H1 (cell line): ENCODE measurements around the gene LY6G5B. TPM values are rescaled to one million over a fixed set of nuclear protein-coding genes. Genes with fewer than 3 reads are reported as not detected.

Source experiments
- CTCF ChIA-PET: fragments of 300-600 bp; sonication (Branson Sonifier 250); formaldehyde crosslinking; loops from one replicate; lab custom pipeline; 2021; ENCODE audit not compliant: partially characterized antibody; lab: Charles Lee
- POLR2A ChIA-PET: fragments of 300-600 bp; sonication (Branson Sonifier 250); formaldehyde crosslinking; loops from one replicate; lab custom pipeline; 2021; ENCODE audit warnings: inconsistent platforms; ENCODE audit not compliant: partially characterized antibody; lab: Charles Lee
- DNase-seq, 2 experiments: peaks; one replicate each; pipeline versions ENCODE4 v3.0.0 to v3.0.0-alpha.2; 2010 to 2022; ENCODE audit warnings: low spot score in 2 of 2, low read depth in 1 of 2, mixed read lengths in 1 of 2
- FAIRE-seq: peaks from 2 replicates; lab custom pipeline; 2011; peaks lifted over from hg19 to GRCh38; lab: Jason Lieb, UNC
- H2AFZ ChIP-seq: 2 replicates; pipeline ENCODE4 v1.8.1; 2012; ENCODE audit warnings: low read length, inconsistent platforms
- H2AK5ac ChIP-seq: 2 replicates; pipeline ENCODE4 v1.6.1; 2013; ENCODE audit warnings: low read depth, low read length
- H2BK120ac ChIP-seq: replicated peaks from 2 replicates; pipeline ENCODE3; 2013; ENCODE audit warnings: low read depth, low read length, inconsistent platforms
- H2BK12ac ChIP-seq: 2 replicates; pipeline ENCODE4 v1.6.1; 2013; ENCODE audit warnings: low read depth, low read length
- H2BK15ac ChIP-seq: 2 replicates; pipeline ENCODE4 v1.6.1; 2013; ENCODE audit warnings: low read length
- H2BK20ac ChIP-seq: 2 replicates; pipeline ENCODE4 v1.6.1; 2013; ENCODE audit warnings: low read length
- H2BK5ac ChIP-seq: 2 replicates; pipeline ENCODE4 v1.6.1; 2013; ENCODE audit warnings: low read depth, low read length
- H3K14ac ChIP-seq: 2 replicates; pipeline ENCODE4 v1.6.1; 2013; ENCODE audit warnings: inconsistent platforms; ENCODE audit not compliant: insufficient read length
- H3K18ac ChIP-seq: 2 replicates; pipeline ENCODE4 v1.6.1; 2013; ENCODE audit warnings: low read length; ENCODE audit errors: extremely low read depth
- H3K23ac ChIP-seq: 2 replicates; pipeline ENCODE4 v1.6.1; 2013; ENCODE audit warnings: inconsistent platforms; ENCODE audit not compliant: insufficient read length
- H3K23me2 ChIP-seq: 2 replicates; pipeline ENCODE4 v1.6.1; 2013; ENCODE audit warnings: low read depth, low read length
- H3K27ac ChIP-seq: 2 replicates; pipeline ENCODE4 v1.6.1; 2011; ENCODE audit warnings: low read depth, low read length, inconsistent platforms
- H3K27me3 ChIP-seq, 4 experiments: replicated peaks in 1 of 4; 1 replicate in 1 of 4; 2 replicates in 3 of 4; pipeline versions ENCODE4 v1.6.1 to v1.8.1; 2011 to 2013; ENCODE audit warnings: low read length in 3 of 4, mild to moderate bottlenecking in 3 of 4, inconsistent platforms in 2 of 4, mixed read lengths in 2 of 4, moderate library complexity in 1 of 4; ENCODE audit not compliant: control insufficient read depth in 3 of 4, insufficient read depth in 3 of 4; ENCODE audit errors: extremely low read depth in 1 of 4
- H3K36me3 ChIP-seq, 4 experiments: 2 replicates each; pipeline versions ENCODE4 v1.6.1 to v1.8.1; 2011 to 2013; ENCODE audit warnings: mild to moderate bottlenecking in 4 of 4, low read length in 3 of 4, moderate library complexity in 2 of 4, control low read depth in 1 of 4, inconsistent platforms in 1 of 4; ENCODE audit not compliant: insufficient read depth in 4 of 4, control insufficient read depth in 2 of 4
- H3K4ac ChIP-seq: replicated peaks from 2 replicates; pipeline ENCODE3; 2013; ENCODE audit warnings: low read length, low read depth, mixed read lengths, inconsistent platforms; ENCODE audit not compliant: insufficient read length
- H3K4me1 ChIP-seq, 4 experiments: replicated peaks in 1 of 4; 1 replicate in 1 of 4; 2 replicates in 3 of 4; pipeline versions ENCODE4 v1.6.1 to v1.8.1; 2011 to 2013; ENCODE audit warnings: low read length in 3 of 4, inconsistent platforms in 2 of 4, mixed read lengths in 1 of 4; ENCODE audit not compliant: insufficient read depth in 4 of 4, control insufficient read depth in 3 of 4
- H3K4me2 ChIP-seq, 2 experiments: 2 replicates each; pipeline versions ENCODE4 v1.6.1 to v1.8.1; 2011 to 2013; ENCODE audit warnings: low read depth in 2 of 2, low read length in 2 of 2, control low read depth in 1 of 2, inconsistent platforms in 1 of 2, mild to moderate bottlenecking in 1 of 2; ENCODE audit not compliant: insufficient read depth in 1 of 2
- H3K4me3 ChIP-seq, 4 experiments: fragments of 200-600, 300-600 bp in 1 of 4; sonication (generic), shearing (Covaris generic), sonication (Bioruptor Twin) in 1 of 4; 2 replicates each; pipeline versions ENCODE4 v1.5.1 to v1.8.1; 2011 to 2016; ENCODE audit warnings: low read length in 4 of 4, low read depth in 3 of 4, control low read depth in 2 of 4, inconsistent platforms in 2 of 4, mild to moderate bottlenecking in 2 of 4, mixed read lengths in 1 of 4, moderate library complexity in 1 of 4; ENCODE audit not compliant: insufficient read depth in 2 of 4; ENCODE audit errors: extremely low read depth in 1 of 4
- H3K56ac ChIP-seq: replicated peaks from 2 replicates; pipeline ENCODE3; 2013; ENCODE audit warnings: low read depth, mild to moderate bottlenecking, mixed read lengths, low read length, inconsistent platforms; ENCODE audit not compliant: insufficient read length
- H3K79me1 ChIP-seq: 2 replicates; pipeline ENCODE4 v1.6.1; 2013; ENCODE audit warnings: low read depth, low read length, control low read depth
- H3K79me2 ChIP-seq, 2 experiments: 2 replicates each; pipeline versions ENCODE4 v1.6.1 to v1.8.1; 2012 to 2013; ENCODE audit warnings: low read length in 2 of 2, mild to moderate bottlenecking in 2 of 2, inconsistent platforms in 1 of 2; ENCODE audit not compliant: insufficient read depth in 2 of 2, control insufficient read depth in 1 of 2
- H3K9ac ChIP-seq, 4 experiments: replicated peaks in 1 of 4; 1 replicate in 1 of 4; 2 replicates in 3 of 4; pipeline versions ENCODE4 v1.6.1 to v1.8.1; 2011 to 2013; ENCODE audit warnings: low read depth in 3 of 4, low read length in 3 of 4, control low read depth in 2 of 4, mild to moderate bottlenecking in 2 of 4, moderate library complexity in 2 of 4, inconsistent platforms in 1 of 4; ENCODE audit errors: extremely low read depth in 1 of 4
- H3K9me3 ChIP-seq, 2 experiments: 2 replicates each; pipeline versions ENCODE4 v1.6.1 to v1.8.1; 2012 to 2013; ENCODE audit warnings: mild to moderate bottlenecking in 2 of 2, moderate library complexity in 2 of 2, control low read depth in 1 of 2, inconsistent platforms in 1 of 2, low read depth in 1 of 2, low read length in 1 of 2, mixed read lengths in 1 of 2; ENCODE audit not compliant: insufficient read depth in 2 of 2
- H4K20me1 ChIP-seq, 2 experiments: replicated peaks in 1 of 2; 2 replicates each; pipeline versions ENCODE3 to v1.8.1; 2011 to 2013; ENCODE audit warnings: inconsistent platforms in 2 of 2, low read length in 2 of 2, mild to moderate bottlenecking in 1 of 2; ENCODE audit not compliant: insufficient read depth in 2 of 2, control insufficient read depth in 1 of 2
- H4K5ac ChIP-seq: 2 replicates; pipeline ENCODE4 v1.6.1; 2013; ENCODE audit warnings: low read length, low read depth, mixed read lengths, inconsistent platforms; ENCODE audit not compliant: insufficient read length
- H4K8ac ChIP-seq: 2 replicates; pipeline ENCODE4 v1.8.0; 2013; ENCODE audit warnings: mild to moderate bottlenecking, moderate library complexity, low read length, inconsistent platforms; ENCODE audit not compliant: insufficient read depth; ENCODE audit errors: extremely low read depth
- H4K91ac ChIP-seq: replicated peaks from 2 replicates; pipeline ENCODE3; 2013; ENCODE audit warnings: low read length, mixed read lengths, inconsistent platforms; ENCODE audit not compliant: insufficient read length
- SAP30 ChIP-seq: fragments of 300-600 bp; sonication (generic); IDR thresholded peaks from 2 replicates; pipeline ENCODE4 v1.7.1; 2012; ENCODE audit warnings: low read length, moderate library complexity, mild to moderate bottlenecking, inconsistent platforms; ENCODE audit not compliant: insufficient read depth, insufficient replicate concordance
- SP4 ChIP-seq: IDR thresholded peaks from 2 replicates; pipeline ENCODE4 v1.6.1; 2012; ENCODE audit warnings: low read length, inconsistent platforms
- WGBS, 2 experiments: shearing (Covaris generic) in 1 of 2; methylation state at CpG; one replicate each; pipeline versions ENCODE4 v1.1.6 to v1.1.7; 2013 to 2015; ENCODE audit warnings: low lambda C conversion rate in 2 of 2, mixed read lengths in 2 of 2, inconsistent platforms in 1 of 2, low coverage in 1 of 2, missing lambda C conversion rate in 1 of 2; ENCODE audit not compliant: insufficient replicate concordance in 2 of 2, insufficient coverage in 1 of 2, insufficient read length in 1 of 2; ENCODE audit errors: extremely low coverage in 1 of 2, missing lambda C conversion rate in 1 of 2; 5-methylcytosine and 5-hydroxymethylcytosine counted together
- polyA plus RNA-seq, 7 experiments: library from polyadenylated mRNA; depleted of rRNA in 3 of 7; stranded (reverse) in 5 of 7; unstranded in 2 of 7; fragments of >200 nt in 5 of 7; fragments of 200-250 nt in 2 of 7; gene quantifications; 1 replicate in 5 of 7; 2 replicates in 1 of 7; 4 replicates in 1 of 7; pipeline versions ENCODE4 v1.2.1 to v1.2.3, GENCODE V29; 2011 to 2013; ENCODE audit warnings: missing spikeins in 2 of 7, mixed read lengths in 2 of 7
- total RNA-seq: library from RNA; stranded (reverse); fragmentation: NEBNext Ultra II Directional; extraction: Animal tissue kit (Norgen Biotek cat#: 25700); gene quantifications from 2 replicates; pipeline ENCODE4 v1.2.1, GENCODE V29; 2021

The LY6G5B gene
- total and polyA plus RNA-seq, 2 of the 8 experiments (the other 6 are each of a cell fraction or from before 2014, with no cell fraction given), result 10.6 to 12.6 TPM

DNA sequence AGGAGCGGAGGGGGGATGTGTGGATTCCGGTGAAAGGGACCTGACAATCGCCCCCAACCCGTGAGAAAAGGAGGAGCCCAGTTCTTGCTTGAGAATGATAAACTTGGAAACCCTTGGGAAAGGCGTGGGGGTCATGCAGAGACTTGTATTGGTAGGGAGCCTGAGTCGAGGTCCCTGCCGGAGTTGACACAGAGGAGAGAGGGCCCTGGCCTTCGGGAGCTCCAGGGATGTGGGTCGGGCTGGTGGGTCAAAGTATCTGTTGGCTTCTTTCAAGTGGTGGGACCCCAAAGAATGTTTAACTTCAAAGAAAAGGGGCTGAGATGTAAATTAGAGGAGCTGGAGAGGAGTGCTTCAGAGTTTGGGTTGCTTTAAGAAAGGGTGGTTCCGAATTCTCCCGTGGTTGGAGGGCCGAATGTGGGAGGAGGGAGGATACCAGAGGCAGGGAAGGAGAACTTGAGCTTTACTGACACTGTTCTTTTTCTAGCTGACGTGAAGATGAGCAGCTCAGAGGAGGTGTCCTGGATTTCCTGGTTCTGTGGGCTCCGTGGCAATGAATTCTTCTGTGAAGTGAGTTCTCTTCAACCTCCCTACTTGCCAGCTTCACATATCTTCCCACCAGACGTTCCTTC, 3.3 kb upstream of the LY6G5B start:
- Histone ChIP-seq H4K91ac (no peak overlapping the region), H2AFZ (peak overlapping the region; percentile 18; the same call in 1 of the 2 replicates), H3K79me1 (peaks cover 9% of the 10 kb centered on the region), H4K20me1 (peaks cover 7 to 11% of the 10 kb centered on the region in 2 experiments), H3K27me3 (no peaks in the 10 kb centered on the region), H2BK15ac (no peak overlapping the region), H3K4me2 (peak overlapping the region; percentile 74 to 85), H4K5ac (no peak overlapping the region), H4K8ac (no peak overlapping the region; the same call in 1 of the 2 replicates), H2BK20ac (no peak overlapping the region), H3K56ac (no peak overlapping the region), H2BK120ac (no peak overlapping the region), H2AK5ac (no peak overlapping the region), H3K27ac (peak overlapping the region; percentile 62; the same call in 1 of the 2 replicates), H3K4me1 (peaks cover 0 to 12% (median 4%) of the 10 kb centered on the region in 4 experiments; a peak in 5 of 7 replicates), H3K9me3 (0 out of 4 replicates have a peak, but pooled peaks cover 0 to 4% of the 10 kb centered on the region in 2 experiments), H3K79me2 (peaks cover 0 to 41% of the 10 kb centered on the region in 2 experiments; a peak in 3 of 4 replicates), H3K18ac (peak overlapping the region; percentile 81; the same call in 1 of the 2 replicates), H3K14ac (no peak overlapping the region), H3K23me2 (peaks cover 8% of the 10 kb centered on the region), H3K4me3 (peak overlapping the region; percentile 88 to 94 (median 91)), H2BK5ac (peak overlapping the region; percentile 78; the same call in 1 of the 2 replicates), H3K23ac (no peak overlapping the region), H2BK12ac (no peak overlapping the region), H3K36me3 (peaks cover 27 to 61% (median 48%) of the 10 kb centered on the region in 4 experiments), H3K9ac (peak overlapping the region in 3 of 4 experiments; percentile 51 to 60 (median 51); a peak in 5 of 7 replicates), H3K4ac (peak overlapping the region; percentile 34)
- WGBS, 2 experiments, result 21% methylated on average over 15 of the region's 15 CpGs; no CpG with 5 or more reads in 1 of the 2 experiments
- CTCF ChIA-PET, result interaction anchor here (0.7 to 3.8 kb wide), 4 partner anchors 23 to 164 kb away, joined by 3 to 16 read pairs (median 4); no protein-coding TSS in a partner anchor
- TF ChIP-seq SP4, result no peak
- peak; percentile 22 for TF ChIP-seq SAP30
- POLR2A ChIA-PET, result interaction anchor here (0.7 to 25.5 kb wide), 11 partner anchors 9 to 172 kb away, joined by 3 to 883 read pairs (median 8); partner anchors contain the start of genes AIF1, APOM, ATP6V1G2 and BAG6
- no peak for DNase-seq
- FAIRE-seq, result no peak
